ENCODE data around the gene UGT1A5.
"Not testable (repeated sequence)": the region's sequence is repeated elsewhere in the genome, so short reads cannot be mapped to it uniquely, and the experiment has no call there.

Gene UGT1A5

DNA sequence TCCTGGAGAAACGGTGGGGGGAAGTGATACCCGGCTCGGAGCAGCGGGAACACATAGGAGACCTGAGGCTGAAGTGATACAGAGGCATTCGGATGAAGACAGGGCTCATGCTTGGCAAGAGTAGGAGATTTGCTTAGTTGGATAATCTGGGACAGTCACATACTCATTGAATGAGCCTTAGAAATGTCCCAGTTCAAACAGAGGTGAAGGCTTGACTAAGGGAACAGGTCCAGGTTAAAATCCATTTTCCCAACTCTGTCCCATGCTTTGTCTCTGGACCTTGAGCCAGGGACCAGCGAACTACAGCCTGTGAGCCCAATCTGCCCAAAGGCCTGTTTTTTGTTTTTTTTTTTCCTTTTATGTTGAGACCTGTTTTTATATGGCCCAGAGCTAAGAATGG lies 18.7 kb upstream of the UGT1A5 start:
- DNase-seq (ENCODE audit: low spot score), result no peak

DNA sequence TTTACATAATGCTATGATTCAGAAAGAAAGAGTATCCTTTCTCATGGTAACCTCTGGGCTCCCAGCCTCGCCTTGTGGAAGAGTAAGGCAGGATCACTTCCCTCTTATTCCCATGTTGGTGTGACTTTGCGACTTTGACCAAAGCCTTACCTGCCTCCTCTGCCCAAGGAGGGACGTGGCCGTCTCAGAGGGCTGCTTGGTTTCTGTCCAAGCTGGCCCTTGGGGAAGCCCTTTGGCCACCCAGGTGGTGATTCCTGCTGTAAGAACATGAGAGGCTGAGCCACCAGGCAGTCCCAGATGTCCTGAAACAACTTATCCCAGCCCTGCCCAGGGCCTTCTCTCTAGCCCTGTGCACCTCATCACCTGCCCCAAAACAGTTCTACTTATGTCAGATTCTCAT lies 14.0 kb upstream of the UGT1A5 start:
- no peak for DNase-seq (ENCODE audit: low spot score)

DNA sequence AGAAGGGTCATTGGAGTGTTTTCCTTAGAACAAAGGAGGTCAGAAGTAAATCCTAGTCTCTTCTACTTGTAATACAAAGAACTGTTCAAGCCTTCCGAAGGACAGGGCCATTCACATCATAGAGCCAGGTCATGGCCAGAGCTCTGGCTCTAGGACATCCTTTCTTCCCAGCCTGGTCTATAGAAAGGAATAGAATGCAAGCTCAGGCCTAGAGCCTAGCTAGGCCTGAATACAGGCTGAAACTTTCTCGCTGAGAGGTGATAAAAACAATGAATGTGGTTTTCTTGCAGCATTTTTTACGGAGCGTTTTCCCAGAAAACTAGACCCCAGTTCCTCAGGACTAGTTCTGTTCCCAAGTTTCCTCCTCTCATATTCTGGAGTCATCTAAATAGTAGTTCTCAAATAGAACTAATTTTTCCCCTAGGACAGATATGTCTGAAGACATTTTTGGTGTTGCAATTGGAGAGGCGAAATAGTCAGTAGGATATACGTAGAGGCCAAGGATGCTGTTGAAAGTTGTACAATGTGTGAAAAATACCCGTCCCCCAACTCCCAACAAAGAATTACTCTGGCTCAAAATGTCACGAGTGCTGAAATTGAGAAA lies 13.2 kb upstream of the UGT1A5 start:
- no peak for DNase-seq (ENCODE audit: low spot score)

DNA sequence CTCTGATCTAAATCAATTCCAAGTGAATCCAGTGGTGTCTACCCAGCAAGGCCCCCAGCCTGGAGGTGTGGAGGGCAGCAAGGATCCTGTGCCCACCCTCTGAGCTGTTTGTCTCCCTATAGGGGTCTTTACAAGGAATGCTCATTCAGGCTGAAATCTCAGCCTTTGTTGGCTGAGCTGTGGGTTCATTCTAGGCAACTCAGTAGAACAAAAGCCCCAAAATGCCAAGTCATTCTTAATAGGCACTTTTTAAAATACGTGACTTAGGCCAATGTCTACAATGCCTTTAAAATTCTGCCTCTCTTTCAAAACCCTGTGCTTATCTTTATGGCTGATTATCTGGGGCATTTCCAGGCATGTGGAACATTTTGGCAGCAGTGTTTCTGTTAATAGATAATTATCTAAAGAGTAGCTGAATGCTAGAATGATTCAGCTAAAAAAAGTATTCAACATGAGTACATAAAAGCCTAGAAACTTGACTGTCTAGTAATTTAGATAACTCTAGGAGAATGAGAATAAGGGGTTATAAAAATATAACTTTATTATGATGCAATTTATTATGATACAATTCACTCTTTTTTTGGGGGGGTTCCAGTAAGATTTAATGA lies 12.6 kb upstream of the UGT1A5 start:
- DNase-seq (ENCODE audit: low spot score), result no peak

DNA sequence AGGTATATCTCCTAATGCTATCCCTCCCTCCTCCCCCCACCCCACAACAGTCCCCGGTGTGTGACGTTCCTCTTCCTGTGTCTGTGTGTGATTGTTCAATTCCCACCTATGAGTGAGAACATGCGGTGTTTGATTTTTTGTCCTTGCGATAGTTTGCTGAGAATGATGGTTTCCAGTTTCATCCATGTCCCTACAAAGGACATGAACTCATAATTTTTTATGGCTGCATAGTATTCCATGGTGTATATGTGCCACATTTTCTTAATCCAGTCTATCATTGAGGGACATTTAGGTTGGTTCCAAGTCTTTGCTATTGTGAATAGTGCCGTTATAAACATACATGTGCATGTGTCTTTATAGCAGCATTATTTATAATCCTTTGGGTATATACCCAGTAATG lies 11.9 kb upstream of the UGT1A5 start:
- DNase-seq (ENCODE audit: low spot score), result not testable (repeated sequence)

DNA sequence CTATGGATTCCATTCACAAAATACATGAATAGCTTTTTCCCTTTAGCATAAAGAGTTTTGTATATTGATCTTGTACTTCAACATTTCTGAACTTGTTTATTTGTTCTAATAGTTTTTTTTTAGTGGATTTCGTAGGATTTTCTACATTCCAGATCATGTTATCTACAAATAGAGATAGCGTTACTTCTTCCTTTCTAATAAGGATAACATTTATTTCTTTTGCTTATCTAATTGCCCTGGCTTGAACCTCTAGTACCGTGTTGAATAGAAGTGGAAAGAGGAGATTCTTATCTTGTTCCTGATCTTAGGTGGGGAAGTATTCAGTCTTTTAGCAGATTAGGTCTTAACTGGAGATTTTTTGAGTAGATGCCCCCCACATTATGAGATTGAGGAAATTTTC lies 10.5 kb upstream of the UGT1A5 start:
- DNase-seq (ENCODE audit: low spot score), result no peak

DNA sequence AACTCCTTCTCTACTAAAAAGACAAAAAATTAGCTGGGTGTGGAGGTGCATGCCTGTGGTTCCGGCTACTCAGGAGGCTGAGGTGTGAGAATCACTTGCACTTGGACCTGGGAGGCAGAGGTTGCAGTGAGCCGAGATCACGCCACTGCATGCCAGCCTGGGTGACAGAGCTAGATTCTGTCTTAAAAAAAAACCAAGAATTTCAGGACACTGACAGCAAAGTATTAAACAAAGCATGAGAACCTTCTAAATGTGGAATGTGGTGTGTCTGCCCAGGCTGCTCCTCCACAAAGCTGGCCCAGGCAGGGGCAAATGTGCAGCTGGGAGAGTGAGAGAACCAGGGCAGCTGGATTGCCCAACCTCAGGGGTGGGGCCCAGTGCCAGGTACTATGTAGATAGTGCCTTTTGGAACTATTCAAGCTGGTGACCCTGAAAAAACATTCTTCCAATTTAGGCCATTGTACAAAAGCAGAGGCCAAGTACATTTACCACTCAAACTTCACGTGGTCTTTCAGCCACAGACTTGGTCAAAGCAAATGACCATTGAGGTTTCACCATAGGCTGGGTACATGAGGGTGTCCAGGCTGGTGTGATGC lies 6.7 kb upstream of the UGT1A5 start:
- no peak for DNase-seq (ENCODE audit: low spot score)

DNA sequence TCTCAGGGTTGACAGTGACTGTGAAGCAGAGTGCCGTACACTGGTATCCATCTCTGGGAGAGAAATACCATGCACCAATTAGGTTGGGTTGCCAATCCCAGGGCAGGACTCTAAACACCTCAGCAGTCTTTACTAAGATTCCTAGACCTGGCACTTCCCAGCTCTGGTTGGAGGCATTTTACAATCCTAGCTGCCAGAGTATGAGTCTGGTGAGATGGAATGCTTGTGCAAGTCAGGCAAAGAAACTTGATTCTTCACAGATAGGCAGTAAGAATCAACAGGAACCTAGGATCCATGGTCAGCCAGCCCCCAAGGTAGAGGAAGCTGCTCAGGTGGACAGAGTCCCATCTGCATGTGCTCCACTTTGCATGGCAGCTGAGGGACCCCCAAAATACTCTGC lies 6.0 kb upstream of the UGT1A5 start:
- no peak for DNase-seq (ENCODE audit: low spot score)

DNA sequence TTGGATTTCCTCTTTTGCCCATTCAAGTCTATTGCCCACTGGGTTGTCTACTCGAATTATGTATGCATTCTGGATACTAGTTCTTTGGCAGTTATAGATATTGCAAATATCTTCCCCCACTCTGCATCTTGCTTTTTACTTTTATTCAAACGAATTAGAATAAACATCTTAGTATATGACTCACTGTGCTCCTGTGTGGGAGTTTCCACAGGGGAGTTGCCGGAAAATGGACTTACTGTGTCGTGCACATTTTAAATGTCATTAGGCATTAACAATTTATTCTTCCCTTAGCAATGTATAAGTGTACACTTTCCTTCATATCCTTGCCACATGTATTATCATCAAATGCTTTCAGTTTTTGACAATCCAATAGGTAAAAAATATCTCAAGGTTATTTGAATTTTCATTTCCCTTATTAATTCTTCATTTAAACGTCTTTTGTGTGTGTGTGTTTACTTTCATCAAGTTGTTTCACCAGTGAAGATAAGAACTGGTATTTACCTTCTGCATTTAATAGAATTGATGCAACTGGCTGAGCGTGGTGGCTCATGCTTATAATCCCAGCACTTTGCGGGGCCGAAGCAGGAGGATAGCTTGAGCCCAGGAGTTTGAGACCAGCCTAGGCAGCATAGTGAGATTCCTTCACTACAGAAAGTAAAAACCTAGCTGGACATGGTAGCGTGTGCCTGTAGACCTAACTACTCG lies 4.6 kb upstream of the UGT1A5 start:
- no peak for DNase-seq (ENCODE audit: low spot score)

DNA sequence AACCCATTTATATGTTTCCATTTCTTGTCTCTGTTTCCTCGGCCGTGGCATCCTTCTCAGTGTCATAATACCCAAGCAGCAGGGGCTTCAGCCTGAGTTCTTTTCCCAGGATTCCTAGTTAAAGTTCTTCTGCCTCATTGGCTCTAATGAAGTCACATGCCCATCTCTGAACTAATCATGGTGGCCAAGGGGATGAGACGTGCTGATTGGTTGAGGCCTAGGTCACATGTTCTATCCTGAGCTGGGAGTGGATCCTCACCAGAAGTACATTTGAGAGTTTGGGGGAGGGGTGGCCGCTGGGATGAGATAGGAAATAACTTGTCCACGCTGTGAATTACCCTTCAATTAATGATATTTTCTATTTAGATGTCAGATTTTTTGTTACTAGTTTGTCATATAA lies 3.8 kb upstream of the UGT1A5 start:
- DNase-seq (ENCODE audit: low spot score), result no peak

DNA sequence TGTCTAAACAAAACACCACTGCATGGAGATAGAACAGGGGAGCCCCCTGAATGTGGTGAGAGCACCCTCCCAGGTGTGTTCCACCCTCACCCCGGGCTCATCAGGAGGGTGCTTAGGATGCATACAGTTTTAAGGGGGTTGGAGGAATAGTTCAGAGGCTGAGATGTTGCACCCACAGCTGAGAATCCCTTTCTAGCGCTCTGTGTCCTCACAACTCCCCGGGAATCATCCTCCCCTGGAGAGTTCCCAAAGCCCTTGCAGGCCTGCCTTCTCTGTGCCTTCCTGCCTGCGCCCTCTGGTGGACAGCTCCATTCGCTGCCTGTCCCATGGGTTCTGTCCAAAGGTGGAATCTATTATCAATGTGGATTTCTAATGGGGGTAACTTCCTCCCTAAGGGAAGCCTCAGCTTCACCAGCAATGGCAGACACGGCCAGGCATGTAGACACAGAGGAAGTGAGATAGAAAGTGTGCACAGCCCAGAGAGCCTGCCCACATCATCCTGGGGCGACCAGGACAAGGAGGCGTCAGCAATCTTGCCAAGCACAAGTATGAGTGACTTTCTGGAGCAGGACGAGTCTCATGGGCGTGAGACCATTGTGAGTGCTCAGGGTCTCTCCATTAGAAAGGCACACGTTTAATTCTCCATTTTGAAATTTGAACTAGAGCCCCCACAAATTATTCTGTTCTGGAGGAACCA lies 1.2 kb upstream of the UGT1A5 start:
- peak; percentile 56 for DNase-seq (ENCODE audit: low spot score)

DNA sequence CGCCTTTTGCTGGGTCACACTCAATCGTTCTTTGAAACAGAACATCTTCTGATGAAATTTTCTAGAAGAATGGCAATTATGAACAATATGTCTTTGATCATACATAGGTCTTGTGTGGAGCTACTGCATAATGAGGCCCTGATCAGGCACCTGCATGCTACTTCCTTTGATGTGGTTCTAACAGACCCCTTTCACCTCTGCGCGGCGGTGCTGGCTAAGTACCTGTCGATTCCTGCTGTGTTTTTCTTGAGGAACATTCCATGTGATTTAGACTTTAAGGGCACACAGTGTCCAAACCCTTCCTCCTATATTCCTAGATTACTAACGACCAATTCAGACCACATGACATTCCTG lies 532 bp downstream of the UGT1A5 start:
- DNase-seq (ENCODE audit: low spot score), result no peak

DNA sequence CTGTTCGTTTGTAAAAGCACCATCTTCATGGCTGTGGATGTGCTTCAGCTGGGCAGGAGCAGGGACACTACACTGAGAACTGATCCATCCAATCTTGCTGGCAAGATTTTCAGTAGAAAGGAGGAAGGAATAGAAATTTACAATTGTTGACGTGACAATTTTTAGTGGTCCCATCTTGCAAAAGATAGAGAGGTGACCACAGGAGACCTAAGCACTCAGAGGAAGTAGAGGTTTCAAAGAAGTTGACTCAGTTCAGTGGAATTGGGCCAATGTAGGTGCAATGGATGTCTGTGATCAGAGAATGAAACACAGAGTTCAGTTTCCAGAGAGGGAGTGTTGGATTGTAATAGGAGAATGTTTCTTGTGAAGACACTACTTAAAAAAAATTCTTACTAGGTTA lies 1.4 kb downstream of the UGT1A5 start:
- no peak for DNase-seq (ENCODE audit: low spot score)

DNA sequence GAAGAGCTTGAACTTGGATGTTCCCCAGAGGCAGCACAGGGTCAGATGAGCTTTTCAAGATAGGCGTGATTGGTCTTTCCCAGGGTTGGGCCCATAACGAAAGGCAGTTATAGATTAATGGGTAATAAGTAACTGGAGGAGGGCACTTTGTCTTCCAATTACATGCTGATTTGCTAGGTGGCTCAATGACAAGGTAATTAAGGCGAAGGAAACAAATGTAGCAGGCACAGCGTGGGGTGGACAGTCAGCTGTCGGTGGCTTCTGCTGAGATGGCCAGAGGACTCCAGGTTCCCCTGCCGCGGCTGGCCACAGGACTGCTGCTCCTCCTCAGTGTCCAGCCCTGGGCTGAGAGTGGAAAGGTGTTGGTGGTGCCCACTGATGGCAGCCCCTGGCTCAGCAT lies 5.8 kb downstream of the UGT1A5 start, which contains the start of gene UGT1A4:
UGT1A4 (plus strand) TSS at position 185 of the 400 bp plus-strand sequence; CDS start at position 270, 85 bp downstream.
- no peak for DNase-seq (ENCODE audit: low spot score)

DNA sequence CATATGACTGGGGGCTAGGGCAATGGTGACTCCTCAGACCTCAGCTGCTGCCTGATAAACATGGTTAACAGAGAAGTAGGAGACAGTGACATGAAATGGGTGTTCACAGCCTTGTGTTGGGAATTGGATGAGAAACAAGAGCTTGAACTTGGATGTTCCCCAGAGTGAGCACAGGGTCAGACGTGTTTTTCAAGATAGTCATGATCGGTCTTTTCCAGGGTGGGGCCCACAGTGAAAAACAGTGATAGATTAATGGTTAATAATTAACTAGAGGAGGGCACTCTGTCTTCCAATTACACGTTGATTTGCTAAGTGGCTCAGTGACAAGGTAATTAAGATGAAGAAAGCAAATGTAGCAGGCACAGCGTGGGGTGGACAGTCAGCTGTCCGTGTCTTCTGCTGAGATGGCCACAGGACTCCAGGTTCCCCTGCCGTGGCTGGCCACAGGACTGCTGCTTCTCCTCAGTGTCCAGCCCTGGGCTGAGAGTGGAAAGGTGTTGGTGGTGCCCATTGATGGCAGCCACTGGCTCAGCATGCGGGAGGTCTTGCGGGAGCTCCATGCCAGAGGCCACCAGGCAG lies 16.1 kb downstream of the UGT1A5 start, which contains the start of gene UGT1A3:
UGT1A3 (plus strand) TSS at position 320 of the 579 bp plus-strand sequence; CDS start at position 405, 85 bp downstream.
- DNase-seq (ENCODE audit: low spot score), result no peak

DNA sequence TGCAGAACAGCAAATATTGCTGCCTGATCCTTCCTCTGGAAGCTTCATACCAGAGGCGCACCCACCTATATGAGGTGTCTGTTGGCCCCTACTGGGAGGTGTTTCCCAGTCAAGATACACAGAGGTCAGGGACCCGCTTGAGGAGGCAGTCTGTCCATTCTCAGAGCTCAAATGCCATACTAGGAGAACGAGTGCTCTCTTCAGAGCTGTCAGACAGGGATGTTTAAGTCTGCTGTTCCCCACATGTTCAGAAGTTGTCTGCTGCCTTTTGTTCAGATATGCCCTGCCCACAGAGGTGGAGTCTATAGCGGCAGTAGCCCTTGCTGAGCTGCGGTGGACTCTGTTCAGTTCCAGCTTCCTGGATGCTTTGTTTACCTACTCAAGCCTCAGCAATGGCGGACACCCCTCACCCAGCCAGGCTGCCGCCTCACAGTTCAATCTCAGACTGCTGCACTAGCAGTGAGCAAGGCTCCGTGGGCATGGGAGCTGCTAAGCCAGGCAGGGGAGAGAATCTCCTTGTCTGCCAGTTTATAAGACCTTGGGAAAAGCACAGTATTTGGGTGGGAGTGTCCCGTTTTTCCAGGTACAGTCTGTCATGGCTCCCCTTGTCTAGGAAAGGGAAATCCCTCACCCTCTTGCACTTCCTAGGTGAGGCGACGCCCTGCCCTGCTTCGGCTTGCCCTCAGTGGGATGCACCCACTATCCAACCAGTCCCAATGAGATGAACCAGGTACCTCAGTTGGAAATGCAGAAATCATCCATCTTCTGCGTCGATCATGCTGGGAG lies 24.4 kb downstream of the UGT1A5 start:
- DNase-seq (ENCODE audit: low spot score), result not testable (repeated sequence)

DNA sequence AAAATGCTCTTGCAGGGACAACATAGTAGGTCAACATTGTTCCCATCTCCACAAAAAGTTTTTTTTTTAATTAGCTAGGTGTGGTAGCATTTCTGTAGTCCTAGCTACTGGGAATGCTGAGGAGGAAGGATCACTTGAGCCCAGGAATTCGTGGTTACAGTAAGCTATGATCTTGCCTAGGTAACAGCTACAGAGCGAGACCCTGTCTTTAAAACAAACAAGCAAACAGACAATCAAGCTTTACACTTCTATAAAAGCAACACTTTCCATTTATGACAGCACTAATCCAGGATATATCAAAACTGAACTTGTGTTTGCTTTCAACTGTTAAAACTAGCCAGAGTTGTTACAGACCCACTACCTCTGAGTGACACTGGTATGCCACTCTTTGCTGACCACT lies 28.2 kb downstream of the UGT1A5 start:
- no peak for DNase-seq (ENCODE audit: low spot score)

DNA sequence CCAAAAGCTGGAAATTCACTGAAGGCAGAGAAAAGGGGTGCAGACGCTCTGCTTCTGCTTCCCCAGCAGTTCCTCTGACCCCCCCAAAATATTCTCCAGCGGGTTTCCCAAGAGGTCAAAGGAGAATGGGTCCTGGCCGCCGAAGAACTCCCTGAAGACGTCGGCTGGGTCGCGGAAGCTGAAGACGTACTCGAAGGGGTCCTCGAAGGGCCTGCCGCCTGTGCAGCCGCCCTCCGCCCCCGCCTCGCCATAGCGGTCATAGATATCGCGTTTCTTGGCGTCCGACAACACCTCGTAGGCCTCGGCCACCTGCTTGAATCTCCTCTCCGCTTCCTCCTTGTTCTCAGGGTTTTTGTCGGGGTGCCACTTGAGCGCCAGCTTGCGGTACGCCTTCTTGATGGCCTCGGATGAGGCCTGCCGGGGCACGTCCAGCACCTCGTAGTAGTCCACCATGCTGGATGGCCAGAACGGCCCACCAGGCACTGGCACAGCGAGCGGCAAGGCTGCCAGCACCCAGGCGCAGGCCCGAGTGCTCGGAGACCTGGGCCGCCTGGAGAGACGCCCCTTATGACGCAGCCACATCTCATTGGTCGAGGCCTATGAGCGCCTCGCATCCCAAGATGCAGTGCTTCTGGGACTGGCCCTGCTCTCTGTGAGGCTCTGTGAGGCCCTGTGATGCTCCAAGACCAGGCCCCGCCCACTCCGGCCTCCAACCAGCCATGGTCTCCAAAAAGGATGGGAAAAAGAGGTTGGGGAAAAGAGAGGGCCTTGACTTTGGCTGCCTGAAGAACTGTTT lies 31.0 kb downstream of the UGT1A5 start:
- DNase-seq (ENCODE audit: low spot score), result no peak

DNA sequence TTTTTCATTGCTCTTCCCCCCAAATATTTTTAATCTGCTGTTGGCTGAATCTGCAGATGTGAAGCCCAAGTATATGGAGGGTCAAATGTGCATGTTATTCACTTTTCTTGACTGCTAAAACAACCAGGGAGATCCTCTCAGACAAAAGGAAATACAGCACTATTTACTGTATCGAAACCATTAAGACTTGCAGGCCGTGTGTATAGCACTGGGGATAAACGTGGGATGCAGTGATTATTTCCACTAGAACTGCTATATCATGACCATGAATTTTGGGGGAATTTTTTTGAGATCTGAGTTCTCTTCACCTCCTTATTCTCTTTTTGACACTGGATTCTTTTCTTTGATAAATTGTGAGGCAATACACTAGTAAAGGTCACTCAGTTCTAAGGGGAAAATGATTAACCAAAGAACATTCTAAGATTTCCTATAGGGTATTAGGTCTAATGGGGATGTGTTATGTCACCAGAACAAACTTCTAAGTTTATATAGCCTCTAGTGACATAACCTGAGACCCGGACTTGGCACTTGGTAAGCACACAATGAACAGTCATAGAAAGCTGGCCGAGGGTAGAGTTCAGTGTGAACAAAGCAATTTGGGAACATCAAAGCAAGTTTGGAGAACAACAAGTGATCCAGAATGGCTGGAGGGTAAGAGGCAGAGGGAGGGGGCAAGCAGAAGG lies 32.5 kb downstream of the UGT1A5 start:
- DNase-seq (ENCODE audit: low spot score), result peak; percentile 49

DNA sequence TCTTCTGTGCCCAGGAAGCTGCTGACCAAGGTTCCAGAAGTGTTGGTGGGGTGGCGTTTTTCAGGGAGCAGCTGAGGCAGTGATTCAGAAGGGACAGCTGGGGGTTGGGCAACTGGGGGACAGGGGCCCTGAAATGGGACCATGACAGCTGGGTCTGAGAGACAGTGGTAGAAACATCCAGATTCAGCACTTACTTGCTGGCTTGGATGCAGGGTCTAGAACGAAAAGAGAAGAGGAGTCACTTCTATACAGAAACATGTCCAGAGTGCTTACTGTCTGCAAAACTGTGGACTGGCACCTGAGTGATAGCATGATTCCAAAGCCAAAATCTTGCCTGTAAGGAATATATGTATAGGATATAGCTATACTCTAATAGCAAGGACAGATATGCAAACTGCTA lies 33.1 kb downstream of the UGT1A5 start:
- not testable (repeated sequence) for DNase-seq (ENCODE audit: low spot score)
